Cardiac septum (tissue), 1 donor: ENCODE data around the gene CHST8. TPM values are rescaled to one million over a fixed set of nuclear protein-coding genes. Genes with fewer than 3 reads are reported as not detected.
A peak's percentile ranks its signal among the peaks of the same experiment; 100 is the strongest.

Experiments used
- DNase-seq: peaks from one replicate; pipeline ENCODE4 v3.0.0-alpha.2; 2020; ENCODE audit warnings: low spot score
- intact Hi-C: fragments of 100-400 bp; cut with DNase I; formaldehyde crosslinking; loops from one replicate; pipeline ENCODE4 v1.14.0; 2022
- total RNA-seq: library from RNA; stranded (reverse); fragmentation: NEBNext Ultra II Directional; extraction: Animal tissue kit (Norgen Biotek cat#: 25700); gene quantifications from one replicate; pipeline ENCODE4 v1.2.1, GENCODE V29; 2021
- donor health status: DM: no; HTN: no; CAD: no.

The CHST8 gene
- total RNA-seq, 1 donor from 2014 or later = 0.27 TPM

- intact Hi-C loops = no loop called here
- DNase-seq = peak; percentile 68
These were observed 44.2 kb downstream of the CHST8 start for GRCh38 chr19:33665776-33666595.

GRCh38 chr19:33667141-33667650 lies 45.4 kb downstream of the CHST8 start:
- no peak for DNase-seq
- intact Hi-C loops = no loop called here

- DNase-seq = no peak
- intact Hi-C loops = no loop called here
These were observed 46.1 kb downstream of the CHST8 start for GRCh38 chr19:33667881-33668280.

- intact Hi-C loops = no loop called here
- no peak for DNase-seq
These were observed 47.2 kb downstream of the CHST8 start for GRCh38 chr19:33668968-33669367.

- intact Hi-C loops = no loop called here
- DNase-seq = peak; percentile 31
These were observed 47.6 kb downstream of the CHST8 start for GRCh38 chr19:33669376-33669775.

GRCh38 chr19:33670398-33670797 lies 48.6 kb downstream of the CHST8 start:
- intact Hi-C loops = no loop called here
- DNase-seq = no peak

- no peak for DNase-seq
- intact Hi-C loops = no loop called here
These were observed 49.5 kb downstream of the CHST8 start for GRCh38 chr19:33671211-33671610.

GRCh38 chr19:33673258-33673875 lies 51.6 kb downstream of the CHST8 start:
- peak; percentile 67 for DNase-seq
- intact Hi-C loops = no loop called here

GRCh38 chr19:33673996-33674625 lies 52.4 kb downstream of the CHST8 start:
- intact Hi-C loops = no loop called here

GRCh38 chr19:33674626-33675367 lies 53.0 kb downstream of the CHST8 start:
- intact Hi-C loops = no loop called here
- peak; percentile 31 for DNase-seq

More at GRCh38 chr19:33673996-33674625, 52.4 kb downstream of the CHST8 start:
- peak; percentile 54 for DNase-seq

GRCh38 chr19:33675501-33676124 lies 53.9 kb downstream of the CHST8 start:
- peak; percentile 43 for DNase-seq
- intact Hi-C loops = no loop called here

- intact Hi-C loops = no loop called here
- DNase-seq = peak; percentile 38
These were observed 55.4 kb downstream of the CHST8 start for GRCh38 chr19:33676999-33677665.

GRCh38 chr19:33677745-33678426 lies 56.1 kb downstream of the CHST8 start:
- intact Hi-C loops = no loop called here
- DNase-seq = peak; percentile 61

GRCh38 chr19:33678796-33679585 lies 57.2 kb downstream of the CHST8 start:
- intact Hi-C loops = no loop called here
- DNase-seq = peak; percentile 35

- intact Hi-C loops = no loop called here
- DNase-seq = peak; percentile 55
These were observed 57.9 kb downstream of the CHST8 start for GRCh38 chr19:33679696-33680095.

GRCh38 chr19:33681081-33681680 lies 59.4 kb downstream of the CHST8 start:
- DNase-seq = peak; percentile 66
- intact Hi-C loops = no loop called here
